ENCODE data around the gene NADK2.

DNA sequence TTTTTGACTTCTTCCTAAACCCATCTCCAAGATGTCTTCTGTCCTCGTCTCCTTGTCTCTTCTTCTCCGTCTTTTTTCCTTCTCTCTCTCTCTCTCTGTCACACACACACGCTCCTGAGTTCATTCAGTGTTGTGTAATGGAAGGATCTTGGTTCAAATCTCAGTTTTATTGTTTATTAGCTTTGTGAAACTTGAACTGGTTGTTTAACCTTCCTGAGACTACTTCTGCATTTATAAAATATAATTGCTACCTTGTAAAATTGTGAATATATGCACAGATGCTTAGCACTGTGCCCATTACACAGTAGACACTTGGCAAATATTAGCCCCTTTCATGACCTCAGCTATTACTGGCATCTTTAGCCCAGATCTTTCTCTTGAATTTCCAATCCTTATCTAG is 2.4 kb upstream of the NADK2 start:
- TF ChIP-seq, protein P1, sequence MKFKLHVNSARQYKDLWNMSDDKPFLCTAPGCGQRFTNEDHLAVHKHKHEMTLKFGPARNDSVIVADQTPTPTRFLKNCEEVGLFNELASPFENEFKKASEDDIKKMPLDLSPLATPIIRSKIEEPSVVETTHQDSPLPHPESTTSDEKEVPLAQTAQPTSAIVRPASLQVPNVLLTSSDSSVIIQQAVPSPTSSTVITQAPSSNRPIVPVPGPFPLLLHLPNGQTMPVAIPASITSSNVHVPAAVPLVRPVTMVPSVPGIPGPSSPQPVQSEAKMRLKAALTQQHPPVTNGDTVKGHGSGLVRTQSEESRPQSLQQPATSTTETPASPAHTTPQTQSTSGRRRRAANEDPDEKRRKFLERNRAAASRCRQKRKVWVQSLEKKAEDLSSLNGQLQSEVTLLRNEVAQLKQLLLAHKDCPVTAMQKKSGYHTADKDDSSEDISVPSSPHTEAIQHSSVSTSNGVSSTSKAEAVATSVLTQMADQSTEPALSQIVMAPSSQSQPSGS (CRISPR knock-in tag; IDR thresholded peaks at IDR 0.05) = no peak
- TF ChIP-seq, protein P2, sequence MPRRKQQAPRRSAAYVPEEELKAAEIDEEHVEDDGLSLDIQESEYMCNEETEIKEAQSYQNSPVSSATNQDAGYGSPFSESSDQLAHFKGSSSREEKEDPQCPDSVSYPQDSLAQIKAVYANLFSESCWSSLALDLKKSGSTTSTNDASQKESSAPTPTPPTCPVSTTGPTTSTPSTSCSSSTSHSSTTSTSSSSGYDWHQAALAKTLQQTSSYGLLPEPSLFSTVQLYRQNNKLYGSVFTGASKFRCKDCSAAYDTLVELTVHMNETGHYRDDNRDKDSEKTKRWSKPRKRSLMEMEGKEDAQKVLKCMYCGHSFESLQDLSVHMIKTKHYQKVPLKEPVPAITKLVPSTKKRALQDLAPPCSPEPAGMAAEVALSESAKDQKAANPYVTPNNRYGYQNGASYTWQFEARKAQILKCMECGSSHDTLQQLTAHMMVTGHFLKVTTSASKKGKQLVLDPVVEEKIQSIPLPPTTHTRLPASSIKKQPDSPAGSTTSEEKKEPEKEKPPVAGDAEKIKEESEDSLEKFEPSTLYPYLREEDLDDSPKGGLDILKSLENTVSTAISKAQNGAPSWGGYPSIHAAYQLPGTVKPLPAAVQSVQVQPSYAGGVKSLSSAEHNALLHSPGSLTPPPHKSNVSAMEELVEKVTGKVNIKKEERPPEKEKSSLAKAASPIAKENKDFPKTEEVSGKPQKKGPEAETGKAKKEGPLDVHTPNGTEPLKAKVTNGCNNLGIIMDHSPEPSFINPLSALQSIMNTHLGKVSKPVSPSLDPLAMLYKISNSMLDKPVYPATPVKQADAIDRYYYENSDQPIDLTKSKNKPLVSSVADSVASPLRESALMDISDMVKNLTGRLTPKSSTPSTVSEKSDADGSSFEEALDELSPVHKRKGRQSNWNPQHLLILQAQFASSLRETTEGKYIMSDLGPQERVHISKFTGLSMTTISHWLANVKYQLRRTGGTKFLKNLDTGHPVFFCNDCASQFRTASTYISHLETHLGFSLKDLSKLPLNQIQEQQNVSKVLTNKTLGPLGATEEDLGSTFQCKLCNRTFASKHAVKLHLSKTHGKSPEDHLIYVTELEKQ (CRISPR knock-in tag; IDR thresholded peaks at IDR 0.05) = no peak
- TF ChIP-seq, protein P3, sequence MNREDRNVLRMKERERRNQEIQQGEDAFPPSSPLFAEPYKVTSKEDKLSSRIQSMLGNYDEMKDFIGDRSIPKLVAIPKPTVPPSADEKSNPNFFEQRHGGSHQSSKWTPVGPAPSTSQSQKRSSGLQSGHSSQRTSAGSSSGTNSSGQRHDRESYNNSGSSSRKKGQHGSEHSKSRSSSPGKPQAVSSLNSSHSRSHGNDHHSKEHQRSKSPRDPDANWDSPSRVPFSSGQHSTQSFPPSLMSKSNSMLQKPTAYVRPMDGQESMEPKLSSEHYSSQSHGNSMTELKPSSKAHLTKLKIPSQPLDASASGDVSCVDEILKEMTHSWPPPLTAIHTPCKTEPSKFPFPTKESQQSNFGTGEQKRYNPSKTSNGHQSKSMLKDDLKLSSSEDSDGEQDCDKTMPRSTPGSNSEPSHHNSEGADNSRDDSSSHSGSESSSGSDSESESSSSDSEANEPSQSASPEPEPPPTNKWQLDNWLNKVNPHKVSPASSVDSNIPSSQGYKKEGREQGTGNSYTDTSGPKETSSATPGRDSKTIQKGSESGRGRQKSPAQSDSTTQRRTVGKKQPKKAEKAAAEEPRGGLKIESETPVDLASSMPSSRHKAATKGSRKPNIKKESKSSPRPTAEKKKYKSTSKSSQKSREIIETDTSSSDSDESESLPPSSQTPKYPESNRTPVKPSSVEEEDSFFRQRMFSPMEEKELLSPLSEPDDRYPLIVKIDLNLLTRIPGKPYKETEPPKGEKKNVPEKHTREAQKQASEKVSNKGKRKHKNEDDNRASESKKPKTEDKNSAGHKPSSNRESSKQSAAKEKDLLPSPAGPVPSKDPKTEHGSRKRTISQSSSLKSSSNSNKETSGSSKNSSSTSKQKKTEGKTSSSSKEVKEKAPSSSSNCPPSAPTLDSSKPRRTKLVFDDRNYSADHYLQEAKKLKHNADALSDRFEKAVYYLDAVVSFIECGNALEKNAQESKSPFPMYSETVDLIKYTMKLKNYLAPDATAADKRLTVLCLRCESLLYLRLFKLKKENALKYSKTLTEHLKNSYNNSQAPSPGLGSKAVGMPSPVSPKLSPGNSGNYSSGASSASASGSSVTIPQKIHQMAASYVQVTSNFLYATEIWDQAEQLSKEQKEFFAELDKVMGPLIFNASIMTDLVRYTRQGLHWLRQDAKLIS (CRISPR knock-in tag; IDR thresholded peaks at IDR 0.05) = no peak
- TF ChIP-seq NCOA2 (IDR thresholded peaks at IDR 0.05; ENCODE audit: partially characterized antibody in 2 of 2) = no peak
- no peak for TF ChIP-seq SRF (CRISPR knock-in tag; IDR thresholded peaks at IDR 0.05)
- TF ChIP-seq POLR2A (conservative IDR thresholded peaks at IDR 0.05) = no peak
- no peak for TF ChIP-seq CCNT2 (IDR thresholded peaks at IDR 0.05; ENCODE audit: borderline replicate concordance, extremely low read depth, insufficient read length, low read depth, low read length)

Data from K562 (cell line).